Measurements from ENCODE around the gene GNLY. TPM values are rescaled to one million over a fixed set of nuclear protein-coding genes. Genes with fewer than 3 reads are reported as not detected.
A peak's percentile ranks its signal among the peaks of the same experiment; 100 is the strongest.
"Not testable (repeated sequence)": the region's sequence is repeated elsewhere in the genome, so short reads cannot be mapped to it uniquely, and the experiment has no call there.

Gene GNLY
- total RNA-seq, 1 donor from 2014 or later: not detected

- Histone ChIP-seq H3K4me2 (ENCODE audit: low read length) (peak overlapping the region; percentile 17), H3K36me3 (ENCODE audit: insufficient read depth, low read length) (no peaks in the 10 kb centered on the region), H3K9ac (ENCODE audit: low read length) (no peak overlapping the region), H3K27me3 (ENCODE audit: insufficient read depth, low read length) (peaks cover 11% of the 10 kb centered on the region), H3K4me3 (ENCODE audit: insufficient read depth, low read depth, low read length) (no peak overlapping the region), H3K79me2 (ENCODE audit: insufficient read depth, low read length) (no peaks in the 10 kb centered on the region), H2AFZ (ENCODE audit: low read depth, low read length) (no peak overlapping the region), H3K9me3 (ENCODE audit: insufficient read depth, low read depth, low read length) (no peaks in the 10 kb centered on the region), H3K4me1 (ENCODE audit: insufficient read depth, low read length) (peaks cover 4% of the 10 kb centered on the region), H3K27ac (ENCODE audit: low read depth, low read length) (no peak overlapping the region), H4K20me1 (ENCODE audit: insufficient read depth, low read length) (no peaks in the 10 kb centered on the region)
- Mint-ChIP-seq H3K9me3 (ENCODE audit: unreplicated experiment) (no peaks in the 10 kb centered on the region), H3K27ac (ENCODE audit: unreplicated experiment) (no peak overlapping the region), H3K27me3 (ENCODE audit: low read depth, unreplicated experiment) (peaks cover 42% of the 10 kb centered on the region), H3K4me3 (ENCODE audit: unreplicated experiment) (no peak overlapping the region), H3K36me3 (ENCODE audit: low read depth, unreplicated experiment) (peaks cover 2% of the 10 kb centered on the region), H3K4me1 (ENCODE audit: low read depth, unreplicated experiment) (peaks cover 7% of the 10 kb centered on the region)
- DNase-seq (ENCODE audit: low read depth): peak; percentile 73
- TF ChIP-seq CTCF (IDR thresholded peaks at IDR 0.05; ENCODE audit: insufficient read depth, low read depth, low read length) (no peak), EZH2 (IDR thresholded peaks at IDR 0.05; ENCODE audit: insufficient read depth, low read length) (no peak)
- FAIRE-seq: no peak
These were observed 18.9 kb downstream of the GNLY start for GRCh38 chr2:85712849-85713612.

GRCh38 chr2:85713836-85714235 lies 19.7 kb downstream of the GNLY start:
- Histone ChIP-seq H3K9me3 (ENCODE audit: insufficient read depth, low read depth, low read length) (no peaks in the 10 kb centered on the region), H3K27me3 (ENCODE audit: insufficient read depth, low read length) (peaks cover 10% of the 10 kb centered on the region), H3K36me3 (ENCODE audit: insufficient read depth, low read length) (no peaks in the 10 kb centered on the region), H2AFZ (ENCODE audit: low read depth, low read length) (no peak overlapping the region), H3K4me3 (ENCODE audit: insufficient read depth, low read depth, low read length) (no peak overlapping the region), H4K20me1 (ENCODE audit: insufficient read depth, low read length) (no peaks in the 10 kb centered on the region), H3K79me2 (ENCODE audit: insufficient read depth, low read length) (no peaks in the 10 kb centered on the region), H3K27ac (ENCODE audit: low read depth, low read length) (no peak overlapping the region), H3K4me2 (ENCODE audit: low read length) (no peak overlapping the region), H3K9ac (ENCODE audit: low read length) (no peak overlapping the region), H3K4me1 (ENCODE audit: insufficient read depth, low read length) (peaks cover 4% of the 10 kb centered on the region)
- Mint-ChIP-seq H3K4me3 (ENCODE audit: unreplicated experiment) (no peak overlapping the region), H3K4me1 (ENCODE audit: low read depth, unreplicated experiment) (peaks cover 7% of the 10 kb centered on the region), H3K27ac (ENCODE audit: unreplicated experiment) (no peak overlapping the region), H3K9me3 (ENCODE audit: unreplicated experiment) (no peaks in the 10 kb centered on the region), H3K27me3 (ENCODE audit: low read depth, unreplicated experiment) (peaks cover 46% of the 10 kb centered on the region), H3K36me3 (ENCODE audit: low read depth, unreplicated experiment) (peaks cover 2% of the 10 kb centered on the region)
- FAIRE-seq (no peak), DNase-seq (ENCODE audit: low read depth) (no peak)
- TF ChIP-seq EZH2 (IDR thresholded peaks at IDR 0.05; ENCODE audit: insufficient read depth, low read length): no peak
- TF ChIP-seq CTCF (IDR thresholded peaks at IDR 0.05; ENCODE audit: insufficient read depth, low read depth, low read length): no peak

- not testable (repeated sequence) for H3K27ac ChIP-seq (ENCODE audit: low read depth, low read length); H3K9ac ChIP-seq (ENCODE audit: low read length); H3K36me3 ChIP-seq (ENCODE audit: insufficient read depth, low read length); H3K4me1 Mint-ChIP-seq (ENCODE audit: low read depth, unreplicated experiment); H3K79me2 ChIP-seq (ENCODE audit: insufficient read depth, low read length); DNase-seq (ENCODE audit: low read depth); H3K27me3 ChIP-seq (ENCODE audit: insufficient read depth, low read length); H3K4me3 Mint-ChIP-seq (ENCODE audit: unreplicated experiment); H3K9me3 ChIP-seq (ENCODE audit: insufficient read depth, low read depth, low read length); H3K27ac Mint-ChIP-seq (ENCODE audit: unreplicated experiment); H3K4me1 ChIP-seq (ENCODE audit: insufficient read depth, low read length); H3K4me3 ChIP-seq (ENCODE audit: insufficient read depth, low read depth, low read length); H3K9me3 Mint-ChIP-seq (ENCODE audit: unreplicated experiment); H3K4me2 ChIP-seq (ENCODE audit: low read length); H4K20me1 ChIP-seq (ENCODE audit: insufficient read depth, low read length); H2AFZ ChIP-seq (ENCODE audit: low read depth, low read length); FAIRE-seq; H3K36me3 Mint-ChIP-seq (ENCODE audit: low read depth, unreplicated experiment)
- H3K27me3 Mint-ChIP-seq (ENCODE audit: low read depth, unreplicated experiment): peaks cover 46% of the 10 kb centered on the region
These were observed 20.3 kb downstream of the GNLY start for GRCh38 chr2:85714421-85714820.

Measured in astrocyte (in vitro differentiated cells and primary cell).